Measurements from ENCODE around the gene CACNA2D2.

DNA sequence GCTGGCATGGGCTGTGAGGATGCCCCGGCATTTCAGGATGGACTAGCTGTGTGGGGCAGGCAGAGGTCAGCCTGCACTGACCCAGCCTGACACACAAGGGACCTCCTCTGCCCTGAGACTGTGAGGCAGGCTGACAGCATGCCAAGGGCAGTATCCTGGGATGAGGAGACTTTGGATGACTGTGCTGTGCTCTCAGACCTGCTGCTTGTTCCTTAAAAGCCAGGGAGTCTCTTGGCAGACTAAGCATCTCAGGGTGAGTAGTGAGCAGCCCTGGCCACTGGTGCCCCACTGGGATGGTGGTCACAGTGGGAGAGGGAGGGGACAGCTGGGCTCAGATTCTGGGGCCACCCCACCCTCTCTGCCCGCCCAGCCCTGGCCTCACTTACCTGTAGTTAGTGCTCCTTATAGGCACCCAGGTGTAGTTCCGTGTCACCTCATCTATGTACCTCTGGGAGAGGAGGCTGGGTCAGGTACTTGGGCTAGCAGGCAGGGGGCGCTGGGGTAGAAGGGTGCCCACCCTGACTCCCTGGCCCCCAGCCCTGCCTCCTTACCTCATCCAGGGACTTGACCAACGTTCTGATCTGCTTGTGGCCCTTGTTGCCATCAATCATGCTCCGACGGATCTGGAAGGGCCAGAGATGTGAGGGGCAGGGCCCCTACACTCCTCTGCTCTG lies 128.0 kb downstream of the CACNA2D2 start:
- no peak; the same call in 1 of the 2 replicates for TF ChIP-seq CTCF (IDR thresholded peaks at IDR 0.05)
- TF ChIP-seq REST (IDR thresholded peaks at IDR 0.05; ENCODE audit: insufficient read depth in 1 of 2, low read depth in 2 of 2, low read length in 1 of 2) = no peak
- no peak for TF ChIP-seq TCF7L2 (IDR thresholded peaks at IDR 0.05; ENCODE audit: low read depth, low read length)
